ENCODE data around the gene BAHCC1. TPM values are rescaled to one million over a fixed set of nuclear protein-coding genes. Genes with fewer than 3 reads are reported as not detected.

BAHCC1 gene
- total RNA-seq, 1 experiment from 2014 or later = 3.1 TPM

- Histone ChIP-seq H2BK120ac (ENCODE audit: low read depth, low read length, poor library complexity, severe bottlenecking) (no peak overlapping the region), H3K14ac (ENCODE audit: insufficient read depth, low read length) (no peak overlapping the region), H3K27ac (ENCODE audit: insufficient read length, low read depth, low read length) (no peak overlapping the region), H3K9ac (ENCODE audit: extremely low read depth, insufficient read length, low read length) (no peak overlapping the region), H2AK5ac (ENCODE audit: insufficient read length, low read length) (no peak overlapping the region), H3K27me3 (ENCODE audit: insufficient read depth, low read length) (peaks cover 8% of the 10 kb centered on the region; the same call in 1 of the 2 replicates), H3T11ph (ENCODE audit: low read length) (no peak overlapping the region), H3K9me3 (ENCODE audit: control insufficient read depth, low read depth, low read length) (no peaks in the 10 kb centered on the region), H3K23ac (ENCODE audit: insufficient read length, low read depth, low read length) (no peak overlapping the region), H3K4ac (ENCODE audit: low read depth, low read length) (no peak overlapping the region), H4K8ac (replicated peaks; ENCODE audit: insufficient read length, low read depth, low read length) (no peak overlapping the region), H2BK20ac (ENCODE audit: low read depth, low read length, poor library complexity, severe bottlenecking) (no peak overlapping the region), H3K56ac (ENCODE audit: insufficient read length, low read depth, low read length) (no peak overlapping the region), H3K23me2 (ENCODE audit: insufficient read length, low read depth, low read length, poor library complexity, severe bottlenecking) (peaks cover 12% of the 10 kb centered on the region), H3K4me1 (ENCODE audit: insufficient read depth, low read length) (peaks cover 3% of the 10 kb centered on the region; the same call in 1 of the 2 replicates), H3K79me2 (ENCODE audit: insufficient read depth, low read length) (no peaks in the 10 kb centered on the region), H2BK5ac (ENCODE audit: insufficient read length, low read length) (no peak overlapping the region), H4K5ac (ENCODE audit: insufficient read length, low read depth, low read length) (no peak overlapping the region), H4K91ac (ENCODE audit: insufficient read length, low read depth, low read length) (no peak overlapping the region), H3K18ac (ENCODE audit: insufficient read length, low read depth, low read length) (no peak overlapping the region), H4K20me1 (ENCODE audit: control insufficient read depth, insufficient read depth, insufficient read length) (no peaks in the 10 kb centered on the region), H3K4me2 (ENCODE audit: insufficient read depth, insufficient read length, low read length) (no peak overlapping the region), H3K79me1 (ENCODE audit: insufficient read depth, low read depth, low read length, poor library complexity, severe bottlenecking) (no peaks in the 10 kb centered on the region), H2AFZ (ENCODE audit: low read length) (no peak overlapping the region), H2BK12ac (ENCODE audit: insufficient read length, low read depth, low read length) (no peak overlapping the region), H2BK15ac (ENCODE audit: low read depth, low read length) (no peak overlapping the region)
- Mint-ChIP-seq H3K27ac (no peak overlapping the region), H3K27me3 (ENCODE audit: low read depth) (peaks cover 57% of the 10 kb centered on the region), H3K4me3 (peak overlapping the region in 1 of 2 experiments; percentile 70; a peak in 1 of 5 replicates), H3K4me1 (peaks cover 27 to 30% of the 10 kb centered on the region in 2 experiments), H3K36me3 (ENCODE audit: insufficient read depth in 1 of 3, low read depth in 3 of 3) (no peaks in the 10 kb centered on the region), H3K9me3 (no peaks in the 10 kb centered on the region)
- no CpG with 5 or more reads among the region's 10 CpGs for WGBS (ENCODE audit: extremely low coverage, insufficient read length, low lambda C conversion rate)
- DNase-seq = no peak
- no peak for TF ChIP-seq CTCF (conservative IDR thresholded peaks at IDR 0.05)
These were observed 91.8 kb downstream of the BAHCC1 start for GRCh38 chr17:81487089-81487486.
